ENCODE data around the gene ATXN7L2.
A peak's percentile ranks its signal among the peaks of the same experiment; 100 is the strongest.

Gene ATXN7L2

DNA sequence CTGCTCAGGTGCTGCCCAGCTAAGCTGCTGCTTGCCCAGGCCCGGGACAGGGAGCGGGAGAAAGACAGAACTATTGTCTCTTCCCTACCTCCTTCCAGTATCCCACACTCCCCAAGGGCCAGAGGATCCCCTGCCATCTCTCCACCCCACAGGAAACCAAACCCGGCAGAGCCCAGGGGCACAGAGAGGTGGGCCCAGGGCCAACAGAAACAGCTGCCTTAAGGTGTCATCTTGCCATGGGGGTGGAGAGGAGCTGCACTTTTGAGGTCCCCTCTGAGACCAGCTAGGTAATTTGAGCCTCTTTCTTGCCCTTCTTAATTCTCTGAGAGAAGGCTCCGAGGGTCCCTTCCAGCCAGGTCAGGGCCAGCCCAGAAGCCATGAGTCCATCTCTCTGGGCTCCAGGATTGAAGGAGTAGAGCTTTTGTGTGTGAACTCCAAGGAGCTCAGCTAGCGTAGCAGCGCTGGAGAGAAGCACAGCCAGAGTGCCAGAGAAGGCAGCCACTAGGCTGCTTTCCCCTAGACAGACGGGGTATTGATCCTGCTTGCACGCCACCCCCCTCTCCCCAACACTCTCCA lies 46.3 kb downstream of the ATXN7L2 start:
- no peak for DNase-seq

DNA sequence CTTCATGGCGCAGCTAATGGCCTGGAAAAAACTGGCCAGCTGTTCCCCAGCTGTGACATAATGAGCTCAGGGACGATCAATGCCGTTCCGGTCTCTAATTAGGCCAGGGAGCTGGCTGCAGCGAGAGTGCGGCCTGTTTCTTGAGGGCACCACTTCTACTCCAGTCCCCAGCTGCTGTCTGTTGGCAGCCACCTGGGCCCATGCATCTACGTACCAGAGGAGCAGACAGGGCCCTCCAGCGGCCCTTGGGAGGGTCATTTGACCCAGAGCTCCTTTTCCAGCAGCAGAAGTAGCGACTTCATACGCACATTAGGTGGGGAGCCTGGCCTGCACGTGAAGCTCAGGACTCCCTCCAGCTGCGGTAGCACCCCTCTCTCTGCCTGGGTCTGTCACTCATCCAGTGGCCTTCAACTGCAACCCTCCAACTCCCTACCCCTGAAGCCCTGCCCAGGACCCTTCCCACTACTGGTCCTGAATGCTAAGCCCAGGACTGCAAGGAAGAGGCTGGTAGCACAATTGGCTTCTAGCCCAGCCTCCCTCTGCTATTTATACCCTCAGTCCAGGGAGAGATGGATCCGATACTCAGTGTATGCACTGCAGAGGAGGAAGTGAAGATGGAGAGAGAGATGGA lies 46.9 kb downstream of the ATXN7L2 start:
- no peak for DNase-seq

DNA sequence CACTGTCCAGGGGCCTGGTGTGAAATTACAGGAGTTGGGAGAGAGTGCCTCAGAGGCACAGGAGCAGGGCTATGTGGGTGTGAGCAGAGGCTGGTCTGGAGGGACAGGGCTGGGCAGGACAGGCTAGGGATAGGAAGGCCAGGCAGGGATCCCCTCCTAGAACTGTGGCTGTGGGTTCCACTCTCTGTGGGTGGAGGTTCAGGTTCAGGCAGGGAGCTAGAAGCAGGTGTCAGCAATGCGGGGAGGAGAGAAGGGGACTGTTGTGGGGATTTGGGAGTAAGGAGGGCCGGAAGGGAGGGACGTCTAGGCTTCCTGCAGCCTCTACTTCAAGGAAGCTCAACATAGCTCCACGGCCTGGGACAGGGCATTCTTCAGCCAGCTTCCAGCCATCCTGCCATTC lies 47.7 kb downstream of the ATXN7L2 start:
- no peak for DNase-seq

DNA sequence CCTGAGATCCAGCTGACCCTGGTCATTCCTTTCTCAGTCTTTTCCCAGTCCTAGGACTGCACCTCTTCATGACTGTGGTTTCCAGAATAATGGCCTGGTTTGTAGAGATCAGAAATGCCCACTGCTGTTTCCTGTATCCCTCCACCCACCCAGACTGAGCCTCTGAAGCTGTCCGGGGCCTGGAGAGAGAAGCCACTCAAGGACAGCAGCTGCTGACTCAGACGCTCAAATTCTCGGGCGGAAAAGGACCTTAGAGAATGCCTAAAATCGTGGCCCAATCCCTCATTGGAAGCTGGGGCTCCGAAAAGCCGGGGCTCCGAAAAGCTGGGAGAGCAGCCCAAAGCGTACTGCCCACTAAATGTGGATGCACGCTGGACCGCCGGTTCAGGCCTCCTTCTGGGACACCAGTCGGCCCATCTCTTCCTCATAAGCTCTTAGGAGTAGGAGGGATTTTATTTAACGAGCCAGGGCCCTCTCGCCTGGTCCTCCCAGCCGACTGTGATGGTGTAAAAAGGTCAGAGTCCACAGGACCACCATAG lies 48.2 kb downstream of the ATXN7L2 start:
- no peak for DNase-seq

DNA sequence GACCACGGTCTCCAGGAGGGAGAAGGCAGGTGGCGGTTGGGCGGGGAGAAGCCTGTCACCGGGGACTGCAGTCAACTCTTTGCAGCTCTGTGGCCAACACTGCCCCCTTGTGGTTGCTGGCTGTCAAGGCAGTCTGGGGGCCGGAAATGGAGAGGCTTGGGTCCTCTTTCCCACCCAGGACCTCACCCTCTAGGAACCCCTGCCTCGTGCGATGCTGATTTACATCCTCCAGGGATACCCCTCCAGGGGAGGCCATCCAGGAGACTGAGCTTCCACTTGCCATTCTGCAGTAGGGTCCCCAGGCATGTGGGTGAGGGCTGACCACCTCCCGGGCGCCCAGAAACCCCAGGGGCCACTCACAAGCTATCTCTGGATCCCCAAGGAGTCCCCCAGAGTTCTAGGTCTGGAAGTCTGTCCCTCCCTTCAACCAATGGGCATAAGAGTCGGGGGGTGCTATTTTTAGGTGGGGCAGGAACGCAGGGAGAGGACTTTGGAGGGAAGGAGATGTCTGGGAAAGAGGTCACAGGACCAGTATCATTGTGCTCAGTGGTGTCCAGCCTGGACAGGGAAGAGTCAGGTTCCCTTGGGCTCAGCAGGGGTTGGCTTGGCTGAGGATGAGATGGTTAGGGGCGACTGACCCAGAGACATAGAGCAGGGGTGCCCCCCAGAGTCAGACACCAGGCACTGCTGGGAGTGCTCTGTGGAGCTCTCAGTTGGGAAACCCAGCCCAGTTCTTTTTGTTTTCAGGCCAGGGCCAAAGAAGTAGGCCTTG lies 48.8 kb downstream of the ATXN7L2 start:
- DNase-seq, result peak; percentile 95

DNA sequence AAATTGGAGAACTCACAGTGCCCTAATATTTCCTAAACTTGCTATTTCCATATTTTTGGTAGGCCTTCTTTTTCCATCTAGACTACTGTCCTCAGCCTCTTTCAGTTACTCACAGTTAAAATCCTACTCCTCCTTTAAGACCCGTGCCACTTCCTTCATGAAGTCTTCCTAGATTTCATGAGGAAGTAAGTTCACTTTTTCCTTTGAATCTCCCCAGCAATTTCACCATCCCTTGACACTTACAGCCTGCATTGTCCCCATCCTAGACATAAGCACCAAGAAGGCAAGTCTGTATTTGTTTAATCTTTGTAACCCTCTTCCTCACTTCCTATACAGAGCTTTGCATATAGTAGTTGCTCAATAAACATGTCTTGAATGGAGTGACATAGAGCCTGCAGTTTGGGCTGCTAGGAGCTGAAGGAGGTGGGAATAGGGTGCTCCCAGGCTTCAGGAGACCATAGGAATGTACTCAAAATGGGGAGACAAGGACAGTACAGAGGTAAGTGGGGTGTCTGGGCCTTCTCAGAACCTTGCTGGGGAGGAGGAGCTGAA lies 50.7 kb downstream of the ATXN7L2 start:
- DNase-seq, result no peak

DNA sequence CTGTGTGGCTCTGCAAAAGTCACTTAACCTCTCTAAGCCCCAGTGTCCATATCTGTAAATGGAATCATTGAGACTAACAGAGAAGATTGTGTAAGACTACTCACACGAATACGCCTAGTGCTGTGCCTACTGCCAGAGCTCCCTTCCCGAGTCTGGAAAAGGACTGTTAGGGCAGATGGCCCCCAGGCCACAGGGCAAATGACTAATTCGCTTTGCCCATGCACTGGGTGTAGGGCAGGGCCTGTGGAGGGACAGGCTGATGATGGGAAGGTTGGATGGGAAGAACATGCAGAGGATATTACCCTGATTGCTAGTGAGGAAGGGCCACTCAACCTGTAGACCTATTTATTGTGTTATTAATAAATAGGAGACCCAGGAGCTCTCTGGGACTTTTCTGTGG lies 51.8 kb downstream of the ATXN7L2 start:
- no peak for DNase-seq

DNA sequence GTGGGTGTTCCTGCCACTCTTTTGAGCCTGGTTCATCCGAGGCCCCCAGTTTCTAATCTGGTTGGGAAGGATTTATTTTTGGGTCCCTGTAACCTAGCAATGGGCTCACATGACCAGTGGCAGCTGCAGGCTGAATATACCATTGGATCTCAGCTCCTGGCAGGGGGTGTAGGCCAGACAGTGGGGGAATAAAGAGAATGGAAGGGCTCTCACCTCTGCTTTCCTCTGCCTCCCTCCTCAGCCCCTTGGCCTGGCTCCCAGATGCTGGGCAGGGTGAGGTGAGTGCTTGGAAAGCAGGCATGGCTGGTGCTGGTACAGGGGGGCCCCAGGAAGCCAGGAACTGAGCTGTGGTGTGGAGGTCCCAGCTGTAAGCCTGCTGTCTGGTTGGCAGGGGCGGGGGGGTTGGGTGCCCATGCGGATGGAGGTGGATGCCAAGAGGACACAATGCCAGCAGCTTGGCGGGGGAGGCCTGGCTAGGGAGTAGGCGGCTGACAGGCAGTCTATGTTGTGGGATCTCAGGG lies 52.3 kb downstream of the ATXN7L2 start:
- no peak for DNase-seq

DNA sequence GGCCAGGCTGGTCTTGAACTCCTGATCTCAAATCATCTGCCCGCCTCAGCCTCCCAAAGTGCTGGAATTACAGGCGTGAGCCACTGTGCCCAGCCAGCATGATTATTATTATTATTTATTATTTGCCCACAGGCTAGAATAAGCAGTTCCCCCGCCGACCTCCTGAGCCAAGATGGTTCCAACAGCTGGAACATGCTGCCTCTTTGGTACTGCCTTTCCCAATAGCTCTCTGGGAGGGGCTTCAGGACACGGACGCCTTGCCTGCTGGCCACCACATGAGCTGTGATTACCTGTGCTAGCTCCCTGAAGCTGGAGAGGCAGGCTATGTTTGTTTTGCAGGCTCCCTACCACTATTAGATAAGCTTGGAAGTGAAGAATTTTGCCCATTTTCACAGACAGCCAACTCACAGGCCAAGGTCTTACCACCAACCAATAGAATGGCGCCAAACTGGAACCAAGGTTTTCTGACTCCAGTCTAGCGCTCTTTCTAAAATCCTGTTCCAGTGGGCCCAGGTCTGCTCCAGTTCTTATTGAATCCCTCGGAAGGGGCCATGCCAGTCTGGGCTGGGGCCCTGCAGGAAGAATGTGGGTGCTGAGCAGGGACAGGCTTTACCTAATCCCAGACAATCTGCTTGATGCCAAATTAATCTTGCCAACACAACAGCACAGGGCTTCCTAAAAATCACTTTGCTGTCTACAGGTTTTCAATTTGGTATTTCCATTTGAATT lies 53.9 kb downstream of the ATXN7L2 start:
- no peak for DNase-seq

DNA sequence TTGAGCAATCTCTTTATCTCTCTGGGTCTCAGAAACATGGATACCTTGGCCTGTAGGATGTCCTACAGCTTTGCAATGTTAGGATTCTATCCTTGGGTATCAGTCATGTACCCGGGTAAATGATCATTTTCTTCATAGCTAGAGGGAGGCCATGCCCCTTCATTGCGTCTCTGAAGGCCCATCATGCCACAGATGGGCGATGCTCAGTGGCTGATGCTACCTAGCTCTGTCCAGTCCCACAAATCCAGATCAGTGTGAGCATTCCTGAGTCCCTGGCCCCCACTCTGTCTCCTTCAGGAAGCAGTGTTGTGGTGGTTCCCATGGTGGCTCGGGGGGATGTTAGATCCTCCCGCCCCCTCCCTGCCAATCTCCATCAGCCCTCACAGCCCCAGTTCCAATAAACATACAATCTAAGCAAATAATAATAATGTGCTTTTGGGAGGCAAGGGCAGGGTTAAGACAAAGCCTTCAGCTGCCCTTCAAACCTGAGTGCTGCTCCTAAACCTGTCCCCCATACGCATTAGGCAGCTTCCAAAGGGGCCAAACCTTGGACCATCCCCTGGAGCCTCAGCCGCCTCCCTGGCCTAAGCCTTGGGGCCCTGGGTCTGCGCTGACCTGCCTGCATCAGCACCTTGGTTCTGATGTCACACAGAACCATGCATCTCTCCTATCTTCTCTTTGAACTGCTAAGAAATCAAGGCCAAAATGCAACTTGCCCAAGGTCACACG lies 55.3 kb downstream of the ATXN7L2 start:
- DNase-seq, result no peak

DNA sequence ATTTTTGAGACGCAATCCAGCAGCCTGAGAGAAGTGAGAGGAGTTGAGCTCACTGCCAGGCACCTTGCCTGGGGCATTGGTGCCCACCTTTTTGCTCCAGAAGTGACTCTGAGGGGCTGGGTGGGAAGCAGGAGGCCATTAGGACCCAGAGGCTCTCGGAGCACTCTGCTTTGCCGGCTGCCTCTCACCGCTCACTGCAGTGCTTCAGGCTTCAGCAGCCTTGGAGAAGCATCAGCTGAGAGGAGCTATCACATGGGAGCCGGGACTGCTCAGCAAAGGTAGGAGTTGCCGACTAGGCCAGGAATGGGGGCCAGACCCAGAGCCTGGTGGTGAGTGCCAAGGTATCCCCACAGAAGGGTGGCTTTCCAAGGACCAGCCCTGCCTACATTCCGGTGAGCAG lies 56.0 kb downstream of the ATXN7L2 start, which contains the start of gene GPR61:
GPR61 (plus strand) TSS at position 197 of the 400 bp plus-strand sequence. CDS start 3,151 bp downstream, outside the sequence.
- DNase-seq, result no peak

DNA sequence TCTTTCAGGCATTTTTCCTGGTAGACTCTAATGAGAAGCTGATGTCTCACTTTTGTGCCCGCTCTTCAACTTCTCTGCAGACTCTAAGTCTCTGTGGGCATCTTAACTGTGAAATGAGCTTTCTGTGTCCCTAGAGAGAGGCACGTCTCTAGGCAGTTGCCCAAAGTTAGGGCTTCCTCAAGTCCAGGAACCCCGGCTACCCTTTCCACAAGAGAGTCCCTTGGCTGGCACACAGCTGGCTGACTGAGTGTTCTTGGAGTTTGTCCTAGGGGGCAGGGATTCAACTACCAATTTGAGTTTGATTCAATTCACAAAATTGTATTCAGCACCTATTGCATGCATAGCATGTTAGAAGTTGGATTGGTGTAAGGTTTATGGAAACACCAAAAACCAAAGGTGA lies 57.4 kb downstream of the ATXN7L2 start:
- no peak for DNase-seq

All from stimulated activated CD4-positive, alpha-beta T cell treated with anti-CD3 and anti-CD28 coated beads, Interleukin-4, amount 100 ng/mL, for 24 hours (primary cell).